Measurements from ENCODE around the gene LUC7L3.

DNA sequence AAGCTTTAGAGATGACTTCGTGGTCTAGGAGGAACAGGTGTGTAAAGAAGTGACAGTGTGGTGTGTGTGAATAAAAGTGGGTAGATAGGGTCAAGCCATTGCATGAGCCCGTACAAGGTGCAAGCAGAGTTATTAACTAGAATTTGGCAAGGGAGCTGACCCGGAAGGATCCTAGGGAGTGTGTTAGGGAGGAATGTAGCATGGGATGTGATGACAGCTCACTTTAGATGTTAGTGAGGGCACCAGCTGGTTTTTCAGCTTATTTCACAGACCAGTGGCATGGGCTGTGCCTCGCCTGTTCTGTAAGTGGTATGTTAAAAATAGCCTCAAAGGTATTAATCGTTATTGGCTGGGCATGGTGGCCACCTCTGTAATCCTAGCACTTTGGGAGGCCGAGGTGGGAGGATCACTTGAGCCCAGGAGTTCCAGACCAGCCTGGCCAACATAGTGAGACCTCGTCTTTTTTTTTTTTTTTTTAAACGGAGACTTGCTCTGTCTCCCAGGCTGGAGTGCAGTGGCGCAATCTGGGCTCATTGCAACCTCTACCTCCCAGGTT lies 39.7 kb downstream of the LUC7L3 start:
- TF ChIP-seq, protein P1, sequence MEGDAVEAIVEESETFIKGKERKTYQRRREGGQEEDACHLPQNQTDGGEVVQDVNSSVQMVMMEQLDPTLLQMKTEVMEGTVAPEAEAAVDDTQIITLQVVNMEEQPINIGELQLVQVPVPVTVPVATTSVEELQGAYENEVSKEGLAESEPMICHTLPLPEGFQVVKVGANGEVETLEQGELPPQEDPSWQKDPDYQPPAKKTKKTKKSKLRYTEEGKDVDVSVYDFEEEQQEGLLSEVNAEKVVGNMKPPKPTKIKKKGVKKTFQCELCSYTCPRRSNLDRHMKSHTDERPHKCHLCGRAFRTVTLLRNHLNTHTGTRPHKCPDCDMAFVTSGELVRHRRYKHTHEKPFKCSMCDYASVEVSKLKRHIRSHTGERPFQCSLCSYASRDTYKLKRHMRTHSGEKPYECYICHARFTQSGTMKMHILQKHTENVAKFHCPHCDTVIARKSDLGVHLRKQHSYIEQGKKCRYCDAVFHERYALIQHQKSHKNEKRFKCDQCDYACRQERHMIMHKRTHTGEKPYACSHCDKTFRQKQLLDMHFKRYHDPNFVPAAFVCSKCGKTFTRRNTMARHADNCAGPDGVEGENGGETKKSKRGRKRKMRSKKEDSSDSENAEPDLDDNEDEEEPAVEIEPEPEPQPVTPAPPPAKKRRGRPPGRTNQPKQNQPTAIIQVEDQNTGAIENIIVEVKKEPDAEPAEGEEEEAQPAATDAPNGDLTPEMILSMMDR (IDR thresholded peaks at IDR 0.05; ENCODE audit: poor library complexity), result no peak
- TF ChIP-seq EZH2 (IDR thresholded peaks at IDR 0.05; ENCODE audit: borderline replicate concordance) (no peak), EZH2phosphoT487 (IDR thresholded peaks at IDR 0.05; ENCODE audit: low read depth, severe bottlenecking, unreplicated experiment) (no peak)
